Neural cell (in vitro differentiated cells): ENCODE data around the gene FNDC3B. TPM values are rescaled to one million over a fixed set of nuclear protein-coding genes. Genes with fewer than 3 reads are reported as not detected.

ENCODE experiments used
- H2AFZ ChIP-seq: fragments of 200-600, 300-800 bp; sonication (generic), shearing (Covaris generic); 2 replicates; pipeline ENCODE4 v1.6.0; 2014; ENCODE audit warnings: low read depth, mild to moderate bottlenecking, antibody characterized with exemption, low read length, moderate library complexity
- H3F3A ChIP-seq: fragments of 200-600 bp; shearing (Covaris generic); 2 replicates; pipeline ENCODE4 v1.6.1; 2016; ENCODE audit warnings: mild to moderate bottlenecking, moderate library complexity, mixed read lengths, antibody characterized with exemption, low read length; ENCODE audit not compliant: insufficient read depth, poor library complexity, severe bottlenecking
- H3K27ac ChIP-seq: fragments of 200-600, 300-800 bp; sonication (generic), shearing (Covaris generic); 2 replicates; pipeline ENCODE4 v1.5.1; 2014; ENCODE audit warnings: mild to moderate bottlenecking, low read length, moderate library complexity
- H3K27me3 ChIP-seq: fragments of 300-800, 200-600 bp; sonication (generic), shearing (Covaris generic); 2 replicates; pipeline ENCODE4 v1.6.0; 2014; ENCODE audit warnings: mild to moderate bottlenecking, low read depth, low read length, moderate library complexity; ENCODE audit not compliant: insufficient read depth
- H3K36me3 ChIP-seq: fragments of 300-800, 200-600 bp; sonication (generic), shearing (Covaris generic); 2 replicates; pipeline ENCODE4 v1.5.1; 2014; ENCODE audit warnings: mild to moderate bottlenecking, antibody characterized with exemption, low read length, moderate library complexity; ENCODE audit not compliant: insufficient read depth
- H3K4me2 ChIP-seq: fragments of 300-800, 200-600 bp; sonication (generic), shearing (Covaris generic); 2 replicates; pipeline ENCODE4 v1.6.0; 2014; ENCODE audit warnings: mild to moderate bottlenecking, low read length
- H3K4me3 ChIP-seq: fragments of 300-800, 200-600 bp; sonication (generic), shearing (Covaris generic); 2 replicates; pipeline ENCODE4 v1.5.1; 2014; ENCODE audit warnings: mild to moderate bottlenecking, low read length, moderate library complexity
- H3K79me2 ChIP-seq: fragments of 200-600 bp; shearing (Covaris generic); replicated peaks from 2 replicates; pipeline ENCODE4 v1.6.0; 2014; ENCODE audit warnings: mild to moderate bottlenecking, low read length, moderate library complexity; ENCODE audit not compliant: insufficient read depth
- H3K9ac ChIP-seq: fragments of 300-800, 200-600 bp; sonication (generic), shearing (Covaris generic); 2 replicates; pipeline ENCODE4 v1.6.1; 2016; ENCODE audit warnings: mild to moderate bottlenecking, low read length, mixed read lengths
- H3K9me2 ChIP-seq: fragments of 200-600 bp; shearing (Covaris generic); 2 replicates; pipeline ENCODE4 v1.6.1; 2016; ENCODE audit warnings: mild to moderate bottlenecking, low read length, mixed read lengths; ENCODE audit not compliant: insufficient read depth
- H3K9me3 ChIP-seq: fragments of 200-600, 300-800 bp; sonication (generic), shearing (Covaris generic); 2 replicates; pipeline ENCODE4 v1.6.1; 2016; ENCODE audit warnings: mild to moderate bottlenecking, mixed run types, low read length, moderate library complexity, mixed read lengths
- H4K20me1 ChIP-seq: fragments of 200-600 bp; shearing (Covaris generic); 2 replicates; pipeline ENCODE4 v1.6.1; 2016; ENCODE audit warnings: mild to moderate bottlenecking, mixed run types; ENCODE audit not compliant: insufficient read depth
- EP300 ChIP-seq: fragments of 450-650 bp; conservative IDR thresholded peaks from 2 replicates; pipeline ENCODE4 v1.6.1; 2014; ENCODE audit warnings: antibody characterized with exemption, mild to moderate bottlenecking, moderate library complexity; ENCODE audit not compliant: poor library complexity, severe bottlenecking
- EZH2 ChIP-seq: fragments of 200-600, 300-800 bp; shearing (Covaris generic), sonication (generic); IDR thresholded peaks from 2 replicates; pipeline ENCODE4 v1.6.1; 2014; ENCODE audit warnings: antibody characterized with exemption, low read length, borderline replicate concordance, mild to moderate bottlenecking; ENCODE audit not compliant: insufficient read depth, poor library complexity, severe bottlenecking
- MXI1 ChIP-seq: fragments of 450-650 bp; conservative IDR thresholded peaks from 2 replicates; pipeline ENCODE4 v1.6.1; 2014; ENCODE audit warnings: antibody characterized with exemption, mild to moderate bottlenecking; ENCODE audit not compliant: poor library complexity, severe bottlenecking
- POLR2AphosphoS5 ChIP-seq: IDR thresholded peaks from 2 replicates; pipeline ENCODE4 v1.6.1; 2012
- RAD21 ChIP-seq: fragments of 450-650 bp; conservative IDR thresholded peaks from 2 replicates; pipeline ENCODE4 v1.6.1; 2014; ENCODE audit warnings: antibody characterized with exemption, mild to moderate bottlenecking, moderate library complexity
- SMC3 ChIP-seq: fragments of 450-650 bp; conservative IDR thresholded peaks from 2 replicates; pipeline ENCODE4 v1.6.1; 2014; ENCODE audit warnings: antibody characterized with exemption, mild to moderate bottlenecking, moderate library complexity; ENCODE audit not compliant: poor library complexity
- TAF1 ChIP-seq: IDR thresholded peaks from 2 replicates; pipeline ENCODE4 v1.6.1; 2012; ENCODE audit warnings: low read depth
- polyA plus RNA-seq: library from polyadenylated mRNA; depleted of rRNA; stranded (reverse); fragments of >200 nt; gene quantifications from 2 replicates; pipeline ENCODE4 v1.2.3, GENCODE V29; 2014
- TF ChIP-seq, protein P1 (sequence below): fragments of 450-650 bp; IDR thresholded peaks from 2 replicates; pipeline ENCODE4 v1.5.1; 2014; ENCODE audit warnings: antibody characterized with exemption, mild to moderate bottlenecking, moderate library complexity; ENCODE audit not compliant: poor library complexity, severe bottlenecking
- TF ChIP-seq, protein P2 (sequence below): IDR thresholded peaks from 2 replicates; pipeline ENCODE4 v1.6.1; 2012; ENCODE audit warnings: borderline replicate concordance

Gene FNDC3B
- polyA plus RNA-seq, 1 donor from 2014 or later: 4.9 TPM

DNA sequence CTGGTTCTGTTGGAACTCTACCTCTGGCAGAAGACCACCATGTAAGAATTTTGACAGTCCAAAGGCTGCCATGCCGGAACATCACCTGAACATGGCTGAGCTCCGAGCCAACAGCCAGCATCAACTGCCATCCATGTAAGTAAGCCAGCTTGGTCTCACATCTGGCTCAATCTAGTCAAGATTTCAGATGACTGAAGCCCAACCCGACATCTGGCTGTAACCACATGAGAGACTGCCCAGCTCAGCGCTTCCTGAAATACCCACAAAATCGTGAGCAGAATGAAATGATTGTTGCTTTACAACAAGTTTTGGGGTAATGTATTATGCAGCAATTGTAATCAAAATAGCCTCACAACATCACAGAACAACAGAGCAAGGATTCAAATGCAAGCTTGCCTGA is 375.9 kb downstream of the FNDC3B start:
- Histone ChIP-seq H3K9me2 (no peaks in the 10 kb centered on the region), H2AFZ (no peak overlapping the region), H3K79me2 (no peaks in the 10 kb centered on the region), H3K4me2 (no peak overlapping the region), H3K9ac (no peak overlapping the region), H3F3A (no peaks in the 10 kb centered on the region), H3K27me3 (no peaks in the 10 kb centered on the region), H3K36me3 (no peaks in the 10 kb centered on the region), H3K4me3 (no peak overlapping the region), H3K9me3 (no peaks in the 10 kb centered on the region), H4K20me1 (no peaks in the 10 kb centered on the region), H3K27ac (no peak overlapping the region)
- TF ChIP-seq, protein P1, sequence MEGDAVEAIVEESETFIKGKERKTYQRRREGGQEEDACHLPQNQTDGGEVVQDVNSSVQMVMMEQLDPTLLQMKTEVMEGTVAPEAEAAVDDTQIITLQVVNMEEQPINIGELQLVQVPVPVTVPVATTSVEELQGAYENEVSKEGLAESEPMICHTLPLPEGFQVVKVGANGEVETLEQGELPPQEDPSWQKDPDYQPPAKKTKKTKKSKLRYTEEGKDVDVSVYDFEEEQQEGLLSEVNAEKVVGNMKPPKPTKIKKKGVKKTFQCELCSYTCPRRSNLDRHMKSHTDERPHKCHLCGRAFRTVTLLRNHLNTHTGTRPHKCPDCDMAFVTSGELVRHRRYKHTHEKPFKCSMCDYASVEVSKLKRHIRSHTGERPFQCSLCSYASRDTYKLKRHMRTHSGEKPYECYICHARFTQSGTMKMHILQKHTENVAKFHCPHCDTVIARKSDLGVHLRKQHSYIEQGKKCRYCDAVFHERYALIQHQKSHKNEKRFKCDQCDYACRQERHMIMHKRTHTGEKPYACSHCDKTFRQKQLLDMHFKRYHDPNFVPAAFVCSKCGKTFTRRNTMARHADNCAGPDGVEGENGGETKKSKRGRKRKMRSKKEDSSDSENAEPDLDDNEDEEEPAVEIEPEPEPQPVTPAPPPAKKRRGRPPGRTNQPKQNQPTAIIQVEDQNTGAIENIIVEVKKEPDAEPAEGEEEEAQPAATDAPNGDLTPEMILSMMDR: no peak
- TF ChIP-seq EP300 (no peak), EZH2 (no peak), RAD21 (no peak), POLR2AphosphoS5 (no peak), SMC3 (no peak), MXI1 (no peak), TAF1 (no peak)
- TF ChIP-seq, protein P2, sequence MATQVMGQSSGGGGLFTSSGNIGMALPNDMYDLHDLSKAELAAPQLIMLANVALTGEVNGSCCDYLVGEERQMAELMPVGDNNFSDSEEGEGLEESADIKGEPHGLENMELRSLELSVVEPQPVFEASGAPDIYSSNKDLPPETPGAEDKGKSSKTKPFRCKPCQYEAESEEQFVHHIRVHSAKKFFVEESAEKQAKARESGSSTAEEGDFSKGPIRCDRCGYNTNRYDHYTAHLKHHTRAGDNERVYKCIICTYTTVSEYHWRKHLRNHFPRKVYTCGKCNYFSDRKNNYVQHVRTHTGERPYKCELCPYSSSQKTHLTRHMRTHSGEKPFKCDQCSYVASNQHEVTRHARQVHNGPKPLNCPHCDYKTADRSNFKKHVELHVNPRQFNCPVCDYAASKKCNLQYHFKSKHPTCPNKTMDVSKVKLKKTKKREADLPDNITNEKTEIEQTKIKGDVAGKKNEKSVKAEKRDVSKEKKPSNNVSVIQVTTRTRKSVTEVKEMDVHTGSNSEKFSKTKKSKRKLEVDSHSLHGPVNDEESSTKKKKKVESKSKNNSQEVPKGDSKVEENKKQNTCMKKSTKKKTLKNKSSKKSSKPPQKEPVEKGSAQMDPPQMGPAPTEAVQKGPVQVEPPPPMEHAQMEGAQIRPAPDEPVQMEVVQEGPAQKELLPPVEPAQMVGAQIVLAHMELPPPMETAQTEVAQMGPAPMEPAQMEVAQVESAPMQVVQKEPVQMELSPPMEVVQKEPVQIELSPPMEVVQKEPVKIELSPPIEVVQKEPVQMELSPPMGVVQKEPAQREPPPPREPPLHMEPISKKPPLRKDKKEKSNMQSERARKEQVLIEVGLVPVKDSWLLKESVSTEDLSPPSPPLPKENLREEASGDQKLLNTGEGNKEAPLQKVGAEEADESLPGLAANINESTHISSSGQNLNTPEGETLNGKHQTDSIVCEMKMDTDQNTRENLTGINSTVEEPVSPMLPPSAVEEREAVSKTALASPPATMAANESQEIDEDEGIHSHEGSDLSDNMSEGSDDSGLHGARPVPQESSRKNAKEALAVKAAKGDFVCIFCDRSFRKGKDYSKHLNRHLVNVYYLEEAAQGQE: no peak

DNA sequence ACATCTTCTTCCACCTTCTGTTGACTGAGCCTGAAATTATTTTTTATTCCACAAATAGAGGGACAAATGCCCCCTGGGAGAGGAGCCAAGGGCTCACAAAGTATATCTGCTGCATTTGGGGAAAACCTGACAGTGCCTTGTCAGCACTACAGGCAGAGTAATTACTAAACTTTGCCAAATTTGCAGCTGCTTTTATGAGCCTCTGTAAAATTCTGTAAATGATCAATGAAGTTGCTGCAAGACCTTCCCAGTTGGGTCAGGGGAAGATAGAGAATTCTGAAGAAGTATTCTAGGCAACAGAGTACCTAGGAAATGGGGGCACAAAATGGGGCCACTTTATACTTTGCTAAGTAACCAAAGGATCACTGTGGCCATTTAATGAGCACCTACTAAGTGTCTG is 398.3 kb downstream of the FNDC3B start:
- no peaks in the 10 kb centered on the region for H4K20me1 ChIP-seq
- H3F3A ChIP-seq: no peaks in the 10 kb centered on the region
- no peak for TF ChIP-seq RAD21
- TF ChIP-seq TAF1: no peak
- no peak for TF ChIP-seq POLR2AphosphoS5
- TF ChIP-seq MXI1: no peak
- TF ChIP-seq EZH2: no peak
- TF ChIP-seq, protein P1: no peak
- TF ChIP-seq, protein P2: no peak
- no peak for TF ChIP-seq EP300
- TF ChIP-seq SMC3: no peak
- H3K9me3 ChIP-seq: no peaks in the 10 kb centered on the region
- H3K27ac ChIP-seq: no peak overlapping the region
- H3K27me3 ChIP-seq: no peaks in the 10 kb centered on the region
- no peak overlapping the region for H2AFZ ChIP-seq
- H3K9ac ChIP-seq: no peak overlapping the region
- no peaks in the 10 kb centered on the region for H3K9me2 ChIP-seq
- no peak overlapping the region for H3K4me3 ChIP-seq
- no peaks in the 10 kb centered on the region for H3K79me2 ChIP-seq
- H3K4me2 ChIP-seq: no peak overlapping the region
- no peaks in the 10 kb centered on the region for H3K36me3 ChIP-seq
